Uterus (tissue), 4 donors: ENCODE measurements around the gene PARP9. TPM values are rescaled to one million over a fixed set of nuclear protein-coding genes. Genes with fewer than 3 reads are reported as not detected.
"Not testable (repeated sequence)": the region's sequence is repeated elsewhere in the genome, so short reads cannot be mapped to it uniquely, and the experiment has no call there.

Experiments
- DNase-seq, 2 donors: peaks; one replicate each; pipeline ENCODE4 v3.0.0-alpha.2; 2019 to 2020
- H3K27ac ChIP-seq, 2 donors: fragments of 200-600 bp; sonication (generic); 1 replicate in 1 of 2; 2 replicates in 1 of 2; pipeline ENCODE4 v1.5.1; 2016 to 2018
- H3K27me3 ChIP-seq, 2 donors: fragments of 200-600 bp; sonication (generic); one replicate each; pipeline ENCODE4 v1.5.1; 2018 to 2019; ENCODE audit warnings: control low read depth in 1 of 2
- H3K36me3 ChIP-seq, 2 donors: fragments of 200-600 bp; sonication (generic); one replicate each; pipeline ENCODE4 v1.5.1; 2019; ENCODE audit warnings: control low read depth in 1 of 2
- H3K4me1 ChIP-seq, 2 donors: fragments of 200-600 bp; sonication (generic); one replicate each; pipeline ENCODE4 v1.5.1; 2018 to 2019; ENCODE audit warnings: control low read depth in 1 of 2
- H3K4me3 ChIP-seq, 2 donors: fragments of 200-600 bp; sonication (generic); 1 replicate in 1 of 2; 2 replicates in 1 of 2; pipeline ENCODE4 v1.5.1; 2018 to 2019; ENCODE audit warnings: mild to moderate bottlenecking in 1 of 2
- H3K9me3 ChIP-seq, 2 donors: fragments of 200-600 bp; sonication (generic); one replicate each; pipeline ENCODE4 v1.5.1; 2019; ENCODE audit warnings: control low read depth in 1 of 2
- CTCF ChIP-seq, 4 experiments: fragments of 200-600 bp in 2 of 4; fragments of 450-650 bp in 2 of 4; sonication (generic) in 2 of 4; IDR thresholded peaks; one replicate each; pipeline ENCODE4 v1.5.1; 2016 to 2019; ENCODE audit warnings: antibody characterized with exemption in 4 of 4, mild to moderate bottlenecking in 2 of 4, moderate library complexity in 1 of 4
- POLR2A ChIP-seq, 2 donors: fragments of 450-650 bp; IDR thresholded peaks; one replicate each; pipeline ENCODE4 v1.6.1; 2016; ENCODE audit warnings: antibody characterized with exemption in 2 of 2, mild to moderate bottlenecking in 1 of 2, moderate library complexity in 1 of 2
- intact Hi-C: fragments of 100-400 bp; cut with DNase I; formaldehyde crosslinking; loops from one replicate; pipeline ENCODE4 v1.15.1; 2023; ENCODE audit warnings: low total_unique reads
- total RNA-seq, 4 donors: library from RNA; depleted of rRNA in 3 of 4; stranded (reverse); fragments of >200 nt in 3 of 4; gene quantifications; one replicate each; pipeline versions ENCODE4 v1.1.0 to v1.2.4, GENCODE V29; 2014 to 2023
- donor health status: DM: yes; HTN: yes; CAD: no.

Gene PARP9
- total RNA-seq, 4 donors from 2014 or later = 16.8 to 80.7 (median 35.8) TPM

GRCh38 chr3:122512284-122512683, 51.8 kb downstream of the PARP9 start:
- H3K9me3 ChIP-seq = no peaks in the 10 kb centered on the region
- DNase-seq = no peak
- H3K4me3 ChIP-seq = no peak overlapping the region
- H3K27ac ChIP-seq = no peak overlapping the region
- peaks cover 0 to 5% of the 10 kb centered on the region in 2 donors for H3K4me1 ChIP-seq
- H3K36me3 ChIP-seq = no peaks in the 10 kb centered on the region
- intact Hi-C loops = no loop called here
- TF ChIP-seq POLR2A (IDR thresholded peaks at IDR 0.05) = no peak
- TF ChIP-seq CTCF (IDR thresholded peaks at IDR 0.05) = no peak
- no peaks in the 10 kb centered on the region for H3K27me3 ChIP-seq

- H3K27ac ChIP-seq = no peak overlapping the region
- no peak for TF ChIP-seq CTCF (IDR thresholded peaks at IDR 0.05)
- no peaks in the 10 kb centered on the region for H3K27me3 ChIP-seq
- H3K4me3 ChIP-seq = no peak overlapping the region
- H3K4me1 ChIP-seq = peaks cover 0 to 5% of the 10 kb centered on the region in 2 donors
- no peak for DNase-seq
- H3K36me3 ChIP-seq = no peaks in the 10 kb centered on the region
- H3K9me3 ChIP-seq = no peaks in the 10 kb centered on the region
- intact Hi-C loops = no loop called here
Observed at GRCh38 chr3:122510878-122511535, 53.1 kb downstream of the PARP9 start.

GRCh38 chr3:122508944-122509343, 55.2 kb downstream of the PARP9 start:
- H3K4me3 ChIP-seq, intact Hi-C loops, DNase-seq, H3K4me1 ChIP-seq, H3K36me3 ChIP-seq, H3K9me3 ChIP-seq, H3K27me3 ChIP-seq, H3K27ac ChIP-seq: not testable (repeated sequence)

GRCh38 chr3:122508135-122508914, 55.8 kb downstream of the PARP9 start:
- intact Hi-C loops = no loop called here
- Histone ChIP-seq H3K4me1 (no peaks in the 10 kb centered on the region), H3K36me3 (no peaks in the 10 kb centered on the region), H3K9me3 (no peaks in the 10 kb centered on the region), H3K4me3 (no peak overlapping the region), H3K27ac (no peak overlapping the region), H3K27me3 (no peaks in the 10 kb centered on the region)
- TF ChIP-seq POLR2A (IDR thresholded peaks at IDR 0.05) = no peak
- no peak for TF ChIP-seq CTCF (IDR thresholded peaks at IDR 0.05)
- DNase-seq = no peak

- TF ChIP-seq CTCF (IDR thresholded peaks at IDR 0.05) (no peak), POLR2A (IDR thresholded peaks at IDR 0.05) (no peak)
- no peaks in the 10 kb centered on the region for H3K4me1 ChIP-seq
- no peaks in the 10 kb centered on the region for H3K36me3 ChIP-seq
- no peaks in the 10 kb centered on the region for H3K27me3 ChIP-seq
- no peak for DNase-seq
- intact Hi-C loops = no loop called here
- H3K27ac ChIP-seq = no peak overlapping the region
- H3K4me3 ChIP-seq = no peak overlapping the region
- H3K9me3 ChIP-seq = no peaks in the 10 kb centered on the region
Observed at GRCh38 chr3:122506450-122506849, 57.6 kb downstream of the PARP9 start.
